HG03135 (cell line): ENCODE results near the gene KIF1A.
"Not testable (repeated sequence)": the region's sequence is repeated elsewhere in the genome, so short reads cannot be mapped to it uniquely, and the experiment has no call there.

Experiments
- ATAC-seq: cut with Tn5 transposase; IDR thresholded peaks from one replicate; pipeline ENCODE4 v1.9.1; 2021; ENCODE audit warnings: mild to moderate bottlenecking, moderate library complexity; ENCODE audit not compliant: unreplicated experiment

KIF1A gene

DNA sequence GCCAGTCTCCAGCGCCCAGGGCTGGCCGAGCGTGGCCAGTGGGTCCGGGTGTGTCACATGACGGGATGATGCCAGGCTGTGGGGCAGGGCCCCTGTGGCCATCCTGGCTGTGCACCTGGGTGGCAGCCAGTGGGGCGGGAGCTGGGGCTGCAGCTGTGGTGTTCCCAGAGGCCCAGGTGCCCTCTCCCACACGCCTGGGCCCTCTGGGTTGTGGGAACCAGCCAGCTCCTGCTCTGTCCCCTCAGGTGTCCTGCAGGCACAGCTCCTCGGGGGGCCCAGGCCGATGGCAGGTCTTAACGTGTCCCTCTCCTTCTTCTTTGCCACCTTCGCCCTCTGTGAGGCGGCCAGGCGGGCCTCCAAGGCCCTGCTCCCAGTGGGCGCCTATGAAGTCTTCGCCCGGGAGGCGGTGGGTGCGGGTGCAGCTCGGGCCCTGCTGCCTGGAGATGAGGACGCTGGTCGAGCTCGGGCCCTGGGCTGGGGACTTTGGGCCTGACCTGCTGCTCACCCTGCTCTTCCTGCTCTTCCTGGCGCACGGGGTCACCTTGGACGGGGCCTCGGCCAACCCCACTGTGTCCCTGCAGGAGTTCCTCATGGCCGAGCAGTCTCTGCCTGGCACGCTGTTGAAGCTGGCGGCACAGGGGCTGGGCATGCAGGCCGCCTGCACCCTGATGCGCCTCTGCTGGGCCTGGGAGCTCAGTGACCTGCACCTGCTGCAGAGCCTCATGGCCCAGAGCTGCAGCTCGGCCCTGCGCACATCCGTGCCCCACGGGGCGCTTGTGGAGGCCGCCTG is 128.2 kb downstream of the KIF1A start, which contains the start of gene AQP12A:
Gene AQP12A (plus strand): TSS at position 236 of the 790 bp plus-strand sequence. CDS start 48 bp downstream, at position 284.
- not testable (repeated sequence) for ATAC-seq

DNA sequence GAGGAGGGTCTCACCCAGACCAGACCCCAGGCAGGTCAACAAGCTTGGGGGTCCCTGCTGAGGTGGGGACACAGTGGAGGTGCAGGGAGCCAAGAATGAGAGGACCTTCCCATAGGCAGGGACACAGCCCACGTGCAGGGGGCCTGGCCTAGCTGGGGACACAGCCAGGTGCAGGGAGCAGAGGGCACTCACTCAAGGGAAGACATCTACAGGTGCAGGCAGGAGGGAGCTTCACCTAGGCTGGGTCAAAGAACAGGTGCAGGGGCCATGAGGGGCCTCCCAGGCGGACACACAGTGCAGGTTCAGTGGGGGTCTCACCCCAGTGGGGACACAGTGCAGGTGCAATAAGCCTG is 129.0 kb downstream of the KIF1A start:
- ATAC-seq: not testable (repeated sequence)

GRCh38 chr2:240690421-240691074 is 129.5 kb downstream of the KIF1A start:
- not testable (repeated sequence) for ATAC-seq

- no peak for ATAC-seq
Measured at GRCh38 chr2:240689975-240690374, 130.0 kb downstream of the KIF1A start.

DNA sequence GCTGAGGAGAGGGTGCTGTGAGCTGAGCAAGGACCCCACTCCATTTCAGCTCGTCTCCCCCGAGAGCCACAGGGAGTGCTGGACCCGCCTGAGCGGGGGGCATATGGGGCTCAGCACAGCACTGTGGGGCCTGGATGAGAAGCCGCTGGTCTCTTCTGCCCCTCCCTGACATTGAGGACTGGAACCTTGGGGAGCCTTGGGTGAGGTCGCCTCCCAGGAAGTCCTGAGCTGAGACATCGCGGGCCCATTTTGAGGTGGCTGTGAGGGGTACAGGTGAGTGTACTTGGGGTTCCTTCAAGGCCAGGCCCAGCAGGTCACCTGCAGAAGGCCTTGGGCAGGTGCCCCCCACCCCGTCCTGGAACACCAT is 131.5 kb downstream of the KIF1A start:
- ATAC-seq: no peak

DNA sequence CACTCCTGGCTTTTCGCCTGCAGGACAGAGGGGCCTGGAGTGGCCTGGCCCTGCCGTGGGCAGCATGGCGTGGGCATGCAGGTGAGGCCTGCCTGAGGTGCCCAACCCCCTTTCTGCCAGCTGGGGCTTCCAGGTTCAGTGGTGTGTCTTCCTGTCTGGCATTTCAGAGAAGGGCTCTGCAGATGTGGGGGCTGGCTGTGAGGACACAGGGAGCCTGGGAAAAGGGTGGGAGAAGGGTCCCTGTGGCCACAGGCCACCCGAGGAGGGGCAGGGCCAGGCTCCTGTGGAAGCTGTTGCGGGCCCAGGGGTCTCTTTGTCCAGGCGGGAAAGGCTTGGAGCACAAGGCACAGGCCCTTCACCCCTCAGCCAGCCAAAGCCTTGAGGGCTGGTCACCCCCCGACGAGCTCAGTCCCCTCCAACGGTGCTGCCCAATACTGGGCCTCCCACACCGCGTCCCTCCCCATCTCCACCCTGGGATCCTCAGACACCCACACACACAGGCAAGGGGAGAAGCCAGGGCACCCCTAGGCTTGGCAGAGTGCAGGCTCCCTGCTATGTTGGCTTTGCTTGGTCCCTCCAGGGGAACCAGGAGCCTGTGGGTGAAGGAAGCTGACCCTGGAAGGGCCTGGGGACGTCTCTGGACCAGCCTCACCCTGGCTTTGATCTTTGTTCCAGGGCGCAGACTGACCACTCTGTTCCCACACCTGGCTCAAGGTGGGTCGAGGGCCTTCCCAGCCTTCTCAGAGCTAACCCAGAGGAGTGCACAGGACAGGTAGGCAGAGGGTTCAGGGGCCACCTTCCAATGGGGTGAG is 132.1 kb downstream of the KIF1A start:
- ATAC-seq: no peak

DNA sequence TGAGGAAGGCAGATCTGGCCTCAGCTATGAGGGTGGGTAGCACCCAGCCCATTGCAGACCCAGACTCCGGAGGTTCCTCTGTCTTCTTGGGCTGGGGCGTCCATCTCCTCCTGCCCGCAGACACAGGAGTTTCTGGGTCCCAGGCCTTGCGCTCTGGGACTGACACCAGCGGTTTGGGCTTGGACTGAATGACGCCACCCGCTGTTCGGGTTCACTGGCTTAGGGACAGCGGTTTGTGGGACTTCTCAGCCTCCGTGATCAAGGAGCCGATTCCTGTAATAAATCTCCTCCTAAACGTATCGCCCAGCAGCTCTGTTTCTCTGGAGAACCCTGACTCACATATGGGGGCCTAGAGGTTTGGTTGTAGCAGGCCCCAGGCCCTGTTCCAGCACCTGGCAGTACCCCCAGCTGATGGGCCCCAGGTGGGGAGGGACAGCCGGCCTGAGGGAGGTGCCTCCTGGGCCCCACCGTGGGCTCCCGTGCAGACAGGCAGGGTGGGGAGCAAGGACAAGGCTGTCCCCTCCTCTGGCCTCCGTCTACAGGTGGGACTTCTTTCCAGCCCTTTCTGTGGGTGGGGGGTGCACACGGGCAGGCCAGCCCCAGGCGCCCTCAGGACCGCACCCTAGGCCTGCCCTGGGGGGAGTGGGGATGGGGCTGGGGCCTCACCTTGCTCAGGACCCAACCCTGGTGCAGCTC is 132.8 kb downstream of the KIF1A start:
- no peak for ATAC-seq

DNA sequence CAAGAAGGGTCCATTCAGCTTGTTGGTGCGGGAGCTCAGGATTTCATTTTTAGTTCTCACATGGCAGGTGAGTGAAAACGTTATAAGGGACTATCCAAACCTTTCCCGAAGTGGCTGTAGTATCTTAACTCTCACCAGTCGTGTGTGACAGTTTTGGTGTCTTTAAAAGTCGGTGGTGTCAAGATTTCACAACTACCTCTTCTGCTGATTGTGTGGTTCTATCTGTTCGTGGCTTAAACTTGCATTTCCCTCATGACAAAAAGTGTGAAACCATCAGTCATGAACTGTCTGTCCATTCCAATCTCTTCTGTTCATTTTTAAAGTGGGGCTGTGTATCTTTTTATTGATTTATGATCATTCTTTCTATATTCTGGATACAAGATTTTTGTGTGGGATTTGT is 133.6 kb downstream of the KIF1A start:
- no peak for ATAC-seq

DNA sequence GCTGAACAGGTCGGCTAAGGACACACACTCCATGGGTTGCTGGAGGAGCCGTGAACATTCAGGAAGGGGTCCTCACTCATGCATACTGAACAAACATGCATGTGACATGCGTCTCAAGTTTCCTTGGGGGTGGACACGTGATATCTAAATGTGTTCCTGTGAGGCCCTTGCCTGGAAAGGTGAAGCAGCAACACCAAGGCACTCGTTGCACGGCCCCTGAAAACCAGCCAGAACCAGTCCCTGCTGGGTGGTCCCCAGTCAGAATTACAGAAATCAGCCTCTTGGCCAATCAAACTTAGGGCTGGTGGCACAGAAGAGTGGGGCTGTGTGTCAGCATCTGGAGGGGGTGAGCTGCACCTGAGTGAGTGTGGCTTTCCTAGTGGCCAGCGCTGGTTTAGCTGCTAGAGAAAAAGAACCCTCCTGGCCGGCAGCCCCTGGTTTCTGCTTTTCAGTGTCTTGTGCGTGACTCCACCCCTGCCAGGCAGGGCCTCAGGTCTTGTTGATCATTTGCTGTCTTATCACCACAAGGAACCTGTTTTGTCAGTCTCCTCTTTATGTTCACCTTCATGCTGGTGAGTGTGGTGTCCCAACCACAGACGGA is 134.1 kb downstream of the KIF1A start:
- no peak for ATAC-seq

GRCh38 chr2:240683980-240684728 is 135.9 kb downstream of the KIF1A start:
- ATAC-seq: not testable (repeated sequence)

DNA sequence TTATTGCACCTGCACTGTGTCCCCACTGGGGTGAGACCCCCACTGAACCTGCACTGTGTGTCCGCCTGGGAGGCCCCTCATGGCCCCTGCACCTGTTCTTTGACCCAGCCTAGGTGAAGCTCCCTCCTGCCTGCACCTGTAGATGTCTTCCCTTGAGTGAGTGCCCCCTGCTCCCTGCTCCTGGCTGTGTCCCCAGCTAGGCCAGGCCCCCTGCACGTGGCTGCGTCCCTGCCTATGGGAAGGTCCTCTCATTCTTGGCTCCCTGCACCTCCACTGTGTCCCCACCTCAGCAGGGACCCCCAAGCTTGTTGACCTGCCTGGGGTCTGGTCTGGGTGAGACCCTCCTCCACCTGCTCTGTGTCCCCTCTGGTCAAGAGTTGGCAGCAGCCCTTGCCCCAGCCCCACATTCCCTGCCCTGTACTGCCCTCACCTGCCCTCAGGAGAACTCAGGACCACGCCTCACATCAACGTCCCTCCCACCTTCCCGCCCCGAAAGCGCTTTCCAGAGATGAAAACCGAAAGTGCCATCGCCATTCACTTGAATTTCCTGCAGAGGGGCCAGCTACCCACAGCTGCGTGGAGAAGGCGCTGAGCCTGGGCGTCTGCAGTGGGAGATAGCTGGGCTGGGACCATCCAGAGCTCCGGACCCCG is 136.6 kb downstream of the KIF1A start:
- not testable (repeated sequence) for ATAC-seq

- not testable (repeated sequence) for ATAC-seq
Measured at GRCh38 chr2:240682431-240683224, 137.4 kb downstream of the KIF1A start, which contains the start of gene AQP12B. TSS of gene AQP12B (minus strand) at chr2:240682885. CDS start at chr2:240682837, 48 bp downstream.

GRCh38 chr2:240680185-240680584 is 139.8 kb downstream of the KIF1A start:
- not testable (repeated sequence) for ATAC-seq

DNA sequence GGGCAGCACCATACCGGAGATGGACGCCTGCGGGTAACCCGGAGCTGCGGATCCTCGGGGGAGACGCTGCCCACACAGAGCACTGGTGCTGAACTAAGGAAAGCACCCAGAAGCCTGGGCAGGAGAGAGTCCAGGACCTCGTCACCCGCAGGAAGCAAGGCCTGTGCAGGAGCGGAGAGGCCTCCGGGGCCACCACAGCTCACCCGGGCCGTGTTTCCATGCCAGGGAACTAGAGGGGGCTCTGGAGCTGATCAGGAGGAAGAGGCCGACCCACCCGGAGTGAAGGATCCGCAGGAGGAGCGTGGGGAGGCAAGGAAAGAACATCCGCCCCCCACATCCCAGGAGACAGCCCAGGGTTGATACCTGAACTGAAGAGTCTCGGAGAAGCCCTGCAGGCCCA is 141.1 kb downstream of the KIF1A start:
- not testable (repeated sequence) for ATAC-seq

DNA sequence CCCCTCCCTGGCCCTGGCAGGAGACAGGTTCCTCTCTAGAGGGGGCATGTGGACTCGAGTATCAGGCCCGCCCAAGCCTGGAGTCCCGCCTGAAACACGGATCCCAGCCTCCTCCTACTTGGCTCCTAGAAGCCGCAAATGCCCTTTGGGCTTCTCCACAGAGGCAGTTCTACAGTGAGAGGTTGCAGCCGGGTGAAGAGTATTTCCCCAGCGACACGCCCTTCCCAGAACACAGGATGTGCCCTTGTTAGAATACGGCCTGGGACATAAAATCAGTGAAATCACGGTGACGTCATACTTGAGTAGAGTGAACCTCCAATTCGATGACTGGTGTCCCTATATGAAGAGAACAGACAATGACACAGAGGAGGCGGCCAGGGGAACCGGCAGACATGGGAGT is 142.0 kb downstream of the KIF1A start:
- not testable (repeated sequence) for ATAC-seq

GRCh38 chr2:240675345-240675744 is 144.7 kb downstream of the KIF1A start:
- not testable (repeated sequence) for ATAC-seq

DNA sequence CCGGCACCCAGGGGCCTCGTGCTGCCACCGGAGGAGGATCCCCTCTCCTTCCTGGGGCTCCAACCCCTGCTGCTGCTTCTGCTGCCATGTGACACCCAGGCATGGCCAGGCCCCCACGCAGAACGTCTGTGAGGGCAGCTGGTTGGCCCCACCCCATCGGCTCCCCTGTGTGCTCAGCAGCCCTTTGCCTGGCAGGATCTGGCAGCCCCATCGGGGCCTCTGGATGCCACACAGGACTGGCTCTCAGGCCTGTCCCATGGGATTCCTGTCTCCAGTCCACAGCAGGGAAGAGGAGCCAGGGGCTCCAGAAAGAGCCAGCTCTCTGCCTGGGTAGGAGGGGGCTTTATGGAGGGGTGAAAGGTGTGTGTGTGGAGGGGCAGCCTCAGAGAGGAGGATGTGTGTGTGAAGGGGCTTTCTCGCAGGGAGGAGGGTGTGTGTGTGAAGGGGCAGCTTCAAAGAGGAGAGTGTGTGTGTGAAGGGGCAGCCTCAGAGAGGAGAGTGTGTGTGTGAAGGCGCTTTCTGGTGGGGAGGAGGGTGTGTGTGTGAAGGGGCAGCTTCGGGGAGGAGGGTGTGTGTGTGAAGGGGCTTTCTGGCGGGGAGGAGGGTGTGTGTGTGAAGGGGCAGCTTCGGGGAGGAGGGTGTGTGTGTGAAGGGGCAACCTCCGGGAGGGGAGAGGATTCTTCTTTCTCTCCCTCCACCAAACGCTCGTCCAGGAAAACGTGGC is 145.4 kb downstream of the KIF1A start:
- ATAC-seq: not testable (repeated sequence)
